Measurements from ENCODE around the gene PARD3B. TPM values are rescaled to one million over a fixed set of nuclear protein-coding genes. Genes with fewer than 3 reads are reported as not detected.
A peak's percentile ranks its signal among the peaks of the same experiment; 100 is the strongest.

PARD3B gene
- total RNA-seq (ENCODE audit: unreplicated experiment) = 0.66 TPM
- long read RNA-seq = 0 reads

GRCh38 chr2:204544961-204545860 is at the start of gene PARD3B:
Gene PARD3B (plus strand): TSS chr2:204545475. CDS start chr2:204546000, 525 bp downstream.
- H3K27me3 Mint-ChIP-seq (ENCODE audit: unreplicated experiment) = peaks cover 16% of the 10 kb centered on the region
- H3K9me3 Mint-ChIP-seq (ENCODE audit: unreplicated experiment) = no peaks in the 10 kb centered on the region
- TF ChIP-seq, protein P1, sequence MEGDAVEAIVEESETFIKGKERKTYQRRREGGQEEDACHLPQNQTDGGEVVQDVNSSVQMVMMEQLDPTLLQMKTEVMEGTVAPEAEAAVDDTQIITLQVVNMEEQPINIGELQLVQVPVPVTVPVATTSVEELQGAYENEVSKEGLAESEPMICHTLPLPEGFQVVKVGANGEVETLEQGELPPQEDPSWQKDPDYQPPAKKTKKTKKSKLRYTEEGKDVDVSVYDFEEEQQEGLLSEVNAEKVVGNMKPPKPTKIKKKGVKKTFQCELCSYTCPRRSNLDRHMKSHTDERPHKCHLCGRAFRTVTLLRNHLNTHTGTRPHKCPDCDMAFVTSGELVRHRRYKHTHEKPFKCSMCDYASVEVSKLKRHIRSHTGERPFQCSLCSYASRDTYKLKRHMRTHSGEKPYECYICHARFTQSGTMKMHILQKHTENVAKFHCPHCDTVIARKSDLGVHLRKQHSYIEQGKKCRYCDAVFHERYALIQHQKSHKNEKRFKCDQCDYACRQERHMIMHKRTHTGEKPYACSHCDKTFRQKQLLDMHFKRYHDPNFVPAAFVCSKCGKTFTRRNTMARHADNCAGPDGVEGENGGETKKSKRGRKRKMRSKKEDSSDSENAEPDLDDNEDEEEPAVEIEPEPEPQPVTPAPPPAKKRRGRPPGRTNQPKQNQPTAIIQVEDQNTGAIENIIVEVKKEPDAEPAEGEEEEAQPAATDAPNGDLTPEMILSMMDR (IDR thresholded peaks at IDR 0.05; ENCODE audit: partially characterized antibody, unreplicated experiment) = no peak
- H3K4me1 Mint-ChIP-seq (ENCODE audit: low read depth, unreplicated experiment) = peaks cover 2% of the 10 kb centered on the region
- no peaks in the 10 kb centered on the region for H3K36me3 Mint-ChIP-seq (ENCODE audit: unreplicated experiment)
- H3K27ac Mint-ChIP-seq (ENCODE audit: unreplicated experiment) = no peak within 1 kb of the TSS
- peak; percentile 50 for DNase-seq
- peak within 1 kb of the TSS; percentile 95 for H3K4me3 Mint-ChIP-seq (ENCODE audit: unreplicated experiment)

- no peaks in the 10 kb centered on the region for H3K27me3 Mint-ChIP-seq (ENCODE audit: unreplicated experiment)
- no peaks in the 10 kb centered on the region for H3K36me3 Mint-ChIP-seq (ENCODE audit: unreplicated experiment)
- H3K27ac Mint-ChIP-seq (ENCODE audit: unreplicated experiment) = no peak overlapping the region
- no peaks in the 10 kb centered on the region for H3K4me1 Mint-ChIP-seq (ENCODE audit: low read depth, unreplicated experiment)
- TF ChIP-seq, protein P1 (IDR thresholded peaks at IDR 0.05; ENCODE audit: partially characterized antibody, unreplicated experiment) = no peak
- no peak for DNase-seq
- no peak overlapping the region for H3K4me3 Mint-ChIP-seq (ENCODE audit: unreplicated experiment)
- H3K9me3 Mint-ChIP-seq (ENCODE audit: unreplicated experiment) = no peaks in the 10 kb centered on the region
These were observed 48.5 kb upstream of the PARD3B start for GRCh38 chr2:204496779-204497178.

- no peaks in the 10 kb centered on the region for H3K9me3 Mint-ChIP-seq (ENCODE audit: unreplicated experiment)
- DNase-seq = no peak
- no peaks in the 10 kb centered on the region for H3K36me3 Mint-ChIP-seq (ENCODE audit: unreplicated experiment)
- H3K27ac Mint-ChIP-seq (ENCODE audit: unreplicated experiment) = no peak overlapping the region
- H3K4me3 Mint-ChIP-seq (ENCODE audit: unreplicated experiment) = no peak overlapping the region
- TF ChIP-seq, protein P1 (IDR thresholded peaks at IDR 0.05; ENCODE audit: partially characterized antibody, unreplicated experiment) = no peak
- no peaks in the 10 kb centered on the region for H3K4me1 Mint-ChIP-seq (ENCODE audit: low read depth, unreplicated experiment)
- H3K27me3 Mint-ChIP-seq (ENCODE audit: unreplicated experiment) = no peaks in the 10 kb centered on the region
These were observed 47.4 kb upstream of the PARD3B start for GRCh38 chr2:204497855-204498254.

GRCh38 chr2:204498291-204498690 is 47.0 kb upstream of the PARD3B start:
- Mint-ChIP-seq H3K36me3 (ENCODE audit: unreplicated experiment) (no peaks in the 10 kb centered on the region), H3K9me3 (ENCODE audit: unreplicated experiment) (no peaks in the 10 kb centered on the region)
- DNase-seq = no peak

More at GRCh38 chr2:204498291-204498690, 47.0 kb upstream of the PARD3B start:
- Mint-ChIP-seq H3K4me1 (ENCODE audit: low read depth, unreplicated experiment) (no peaks in the 10 kb centered on the region), H3K4me3 (ENCODE audit: unreplicated experiment) (no peak overlapping the region), H3K27ac (ENCODE audit: unreplicated experiment) (no peak overlapping the region), H3K27me3 (ENCODE audit: unreplicated experiment) (no peaks in the 10 kb centered on the region)
- TF ChIP-seq, protein P1 (IDR thresholded peaks at IDR 0.05; ENCODE audit: partially characterized antibody, unreplicated experiment) = no peak
